DMS114 treated with DMSO at 0.1 percent for 48 hours (cell line): Measurements from ENCODE around the gene NR2E1.

ENCODE experiments used
- DNase-seq: peaks from one replicate; lab custom pipeline; 2025; ENCODE audit not compliant: unreplicated experiment; lab: John Stamatoyannopoulos, UW

The NR2E1 gene

GRCh38 chr6:108165714-108166663 is at the start of gene NR2E1:
TSS of gene NR2E1 (plus strand) at chr6:108166022. CDS start at chr6:108166766, 744 bp downstream.
- no peak for DNase-seq

- no peak for DNase-seq
These were observed 49.0 kb upstream of the NR2E1 start for GRCh38 chr6:108116546-108117426.

- DNase-seq = no peak
These were observed 48.1 kb upstream of the NR2E1 start for GRCh38 chr6:108117427-108118358.

GRCh38 chr6:108118359-108118724 is 47.5 kb upstream of the NR2E1 start:
- no peak for DNase-seq

- DNase-seq = peak; percentile 4
These were observed 46.7 kb upstream of the NR2E1 start for GRCh38 chr6:108118810-108119768.

- DNase-seq = no peak
These were observed 46.1 kb upstream of the NR2E1 start for GRCh38 chr6:108119769-108120141.

GRCh38 chr6:108120311-108120710 is 45.5 kb upstream of the NR2E1 start:
- no peak for DNase-seq

GRCh38 chr6:108121612-108122011 is 44.2 kb upstream of the NR2E1 start:
- no peak for DNase-seq

- DNase-seq = no peak
These were observed 42.3 kb upstream of the NR2E1 start for GRCh38 chr6:108123481-108123929.

- DNase-seq = no peak
These were observed 41.9 kb upstream of the NR2E1 start for GRCh38 chr6:108123946-108124345.

GRCh38 chr6:108127056-108127455 is 38.8 kb upstream of the NR2E1 start:
- DNase-seq = no peak

GRCh38 chr6:108127826-108128225 is 38.0 kb upstream of the NR2E1 start:
- no peak for DNase-seq

GRCh38 chr6:108130262-108130661 is 35.6 kb upstream of the NR2E1 start:
- DNase-seq = no peak

GRCh38 chr6:108132863-108133262 is 33.0 kb upstream of the NR2E1 start:
- DNase-seq = no peak

GRCh38 chr6:108133594-108134179 is 32.1 kb upstream of the NR2E1 start:
- DNase-seq = peak; percentile 21

GRCh38 chr6:108134213-108134970 is 31.4 kb upstream of the NR2E1 start:
- DNase-seq = no peak

- DNase-seq = no peak
These were observed 23.6 kb upstream of the NR2E1 start for GRCh38 chr6:108142240-108142639.

- DNase-seq = no peak
These were observed 20.2 kb upstream of the NR2E1 start for GRCh38 chr6:108145639-108146038.
